ENCODE data around the gene PIK3AP1.
"Not testable (repeated sequence)": the region's sequence is repeated elsewhere in the genome, so short reads cannot be mapped to it uniquely, and the experiment has no call there.

PIK3AP1 gene

GRCh38 chr10:96574564-96574963, 145.8 kb downstream of the PIK3AP1 start:
- H3K4me3 ChIP-seq (ENCODE audit: low read depth, low read length); H3K27ac ChIP-seq (ENCODE audit: low read depth, low read length); H3K9ac ChIP-seq (ENCODE audit: low read depth, low read length); H3K27me3 ChIP-seq (ENCODE audit: control insufficient read depth, insufficient read depth, low read length); H3K9me3 ChIP-seq (ENCODE audit: control insufficient read depth, insufficient read depth, low read length): not testable (repeated sequence)
- Histone ChIP-seq H3K36me3 (ENCODE audit: control insufficient read depth, insufficient read depth, low read length) (peaks cover 13% of the 10 kb centered on the region), H3K4me1 (ENCODE audit: control insufficient read depth, insufficient read depth, low read length) (peaks cover 23% of the 10 kb centered on the region)

GRCh38 chr10:96573036-96573435, 147.3 kb downstream of the PIK3AP1 start:
- Histone ChIP-seq H3K4me1 (ENCODE audit: control insufficient read depth, insufficient read depth, low read length) (peaks cover 16% of the 10 kb centered on the region), H3K36me3 (ENCODE audit: control insufficient read depth, insufficient read depth, low read length) (peaks cover 14% of the 10 kb centered on the region), H3K27ac (ENCODE audit: low read depth, low read length) (no peak overlapping the region), H3K9ac (ENCODE audit: low read depth, low read length) (no peak overlapping the region), H3K9me3 (ENCODE audit: control insufficient read depth, insufficient read depth, low read length) (no peaks in the 10 kb centered on the region), H3K4me3 (ENCODE audit: low read depth, low read length) (no peak overlapping the region), H3K27me3 (ENCODE audit: control insufficient read depth, insufficient read depth, low read length) (no peaks in the 10 kb centered on the region)

DNA sequence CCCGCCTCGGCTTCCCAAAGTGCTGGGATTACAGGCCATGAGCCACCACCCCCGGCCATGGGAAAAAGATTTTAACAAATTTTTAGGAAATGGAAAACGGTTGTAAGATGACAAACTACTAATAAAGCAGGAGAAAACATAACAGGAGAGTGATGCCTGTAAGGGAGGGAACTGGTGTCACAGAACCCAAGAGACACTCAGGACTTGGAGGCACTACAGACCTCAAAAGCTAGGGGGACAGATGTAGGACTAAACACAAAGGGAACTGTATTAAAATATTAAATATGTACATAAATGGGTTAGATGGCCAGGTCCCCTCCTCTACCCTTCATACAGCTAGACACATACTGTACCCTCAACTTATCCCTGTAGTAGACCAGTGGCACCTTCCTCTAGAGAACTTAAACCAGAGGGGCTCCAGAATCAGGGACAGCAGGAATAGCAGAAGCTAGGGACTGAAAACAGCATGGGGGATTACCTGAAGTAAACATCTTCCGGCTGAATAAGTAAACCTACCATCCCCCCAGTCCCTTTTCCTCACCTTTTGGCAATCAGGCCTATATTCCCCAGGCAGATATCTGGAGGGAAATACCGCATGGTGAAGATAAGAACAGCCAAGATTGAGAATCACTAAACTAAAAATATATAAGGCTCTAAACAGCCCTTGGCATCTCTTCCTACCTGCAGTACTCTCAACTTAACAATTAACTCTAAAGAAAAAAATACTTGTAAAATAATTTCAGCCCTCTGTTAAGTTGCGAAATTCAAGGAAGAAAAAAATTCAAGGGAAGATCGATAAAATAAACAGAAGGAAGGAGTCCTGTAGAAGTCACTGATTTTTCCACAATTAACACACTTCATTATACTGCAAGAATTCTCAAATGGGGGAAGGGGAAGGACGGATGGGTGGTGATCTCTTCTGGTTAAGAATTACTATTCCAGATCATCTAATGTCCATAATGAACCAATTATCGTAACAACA, 149.0 kb downstream of the PIK3AP1 start:
- Histone ChIP-seq H3K9ac (ENCODE audit: low read depth, low read length) (no peak overlapping the region; the same call in 1 of the 2 replicates), H3K27ac (ENCODE audit: low read depth, low read length) (peak overlapping the region; percentile 3), H3K4me1 (ENCODE audit: control insufficient read depth, insufficient read depth, low read length) (peaks cover 16% of the 10 kb centered on the region), H3K4me3 (ENCODE audit: low read depth, low read length) (no peak overlapping the region), H3K36me3 (ENCODE audit: control insufficient read depth, insufficient read depth, low read length) (peaks cover 20% of the 10 kb centered on the region), H3K27me3 (ENCODE audit: control insufficient read depth, insufficient read depth, low read length) (no peaks in the 10 kb centered on the region), H3K9me3 (ENCODE audit: control insufficient read depth, insufficient read depth, low read length) (no peaks in the 10 kb centered on the region)

DNA sequence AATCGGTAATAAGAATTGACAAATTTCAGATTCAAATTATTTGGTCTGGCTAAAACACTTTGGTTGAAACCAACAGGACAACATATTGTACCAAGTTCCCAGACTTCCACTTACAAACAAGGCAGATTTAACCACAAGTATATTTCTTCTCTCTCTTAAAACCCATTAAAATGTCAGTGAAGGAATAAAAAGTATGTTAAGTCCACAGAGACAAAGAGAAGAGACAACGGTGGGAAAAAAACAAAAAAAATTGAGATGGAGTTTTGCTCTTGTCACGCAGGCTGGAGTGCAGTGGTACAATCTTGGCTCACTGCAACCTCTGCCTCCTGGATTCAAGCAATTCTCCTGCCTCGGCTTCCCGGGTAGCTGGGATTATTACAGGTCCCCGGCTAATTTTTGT, 149.8 kb downstream of the PIK3AP1 start:
- peaks cover 21% of the 10 kb centered on the region; the same call in 1 of the 2 replicates for H3K36me3 ChIP-seq (ENCODE audit: control insufficient read depth, insufficient read depth, low read length)
- no peaks in the 10 kb centered on the region for H3K9me3 ChIP-seq (ENCODE audit: control insufficient read depth, insufficient read depth, low read length)
- H3K4me3 ChIP-seq (ENCODE audit: low read depth, low read length) = no peak overlapping the region
- H3K9ac ChIP-seq (ENCODE audit: low read depth, low read length) = no peak overlapping the region
- peaks cover 16% of the 10 kb centered on the region for H3K4me1 ChIP-seq (ENCODE audit: control insufficient read depth, insufficient read depth, low read length)
- no peak overlapping the region for H3K27ac ChIP-seq (ENCODE audit: low read depth, low read length)
- H3K27me3 ChIP-seq (ENCODE audit: control insufficient read depth, insufficient read depth, low read length) = no peaks in the 10 kb centered on the region

DNA sequence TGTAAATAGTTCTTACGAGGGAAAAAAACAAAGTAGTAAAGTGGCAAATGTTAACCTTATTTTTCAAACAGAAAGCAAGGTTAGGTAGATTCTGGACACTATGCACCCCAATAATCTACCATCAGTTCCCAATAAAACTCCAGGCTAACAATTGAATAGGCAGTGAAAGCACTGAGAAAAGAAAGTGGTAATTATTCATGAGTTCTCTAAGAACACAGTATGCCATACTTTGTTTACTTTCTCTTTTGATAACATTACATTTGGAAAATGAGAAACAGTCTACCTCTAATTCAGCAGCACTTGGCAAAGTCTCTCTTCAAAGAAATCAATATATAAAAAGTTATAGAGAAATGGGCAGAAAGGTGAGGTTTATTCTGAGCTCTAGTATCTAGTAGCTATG, 151.9 kb downstream of the PIK3AP1 start:
- no peak overlapping the region for H3K9ac ChIP-seq (ENCODE audit: low read depth, low read length)
- peaks cover 16% of the 10 kb centered on the region for H3K4me1 ChIP-seq (ENCODE audit: control insufficient read depth, insufficient read depth, low read length)
- H3K4me3 ChIP-seq (ENCODE audit: low read depth, low read length) = no peak overlapping the region
- H3K27me3 ChIP-seq (ENCODE audit: control insufficient read depth, insufficient read depth, low read length) = no peaks in the 10 kb centered on the region
- H3K36me3 ChIP-seq (ENCODE audit: control insufficient read depth, insufficient read depth, low read length) = peaks cover 29% of the 10 kb centered on the region
- no peaks in the 10 kb centered on the region for H3K9me3 ChIP-seq (ENCODE audit: control insufficient read depth, insufficient read depth, low read length)
- no peak overlapping the region for H3K27ac ChIP-seq (ENCODE audit: low read depth, low read length)

DNA sequence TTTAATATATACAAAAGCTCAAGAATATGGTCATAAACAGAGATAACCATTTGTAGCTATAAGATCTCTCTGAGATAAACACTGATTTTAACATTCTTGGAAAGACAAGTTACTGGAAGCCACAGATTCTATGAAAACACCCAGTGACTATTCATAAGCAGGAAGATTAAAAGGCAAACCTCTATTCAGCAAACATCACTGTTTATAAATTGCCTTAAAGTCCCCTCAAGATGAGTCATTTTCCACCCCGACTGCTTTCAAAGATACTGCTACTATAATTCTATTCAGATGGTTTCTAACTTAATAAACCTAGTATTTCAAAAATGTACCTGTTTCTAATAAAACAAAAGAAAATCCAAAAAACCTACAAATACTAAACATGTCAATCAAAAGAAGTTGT, 154.5 kb downstream of the PIK3AP1 start:
- no peak overlapping the region for H3K9ac ChIP-seq (ENCODE audit: low read depth, low read length)
- H3K4me1 ChIP-seq (ENCODE audit: control insufficient read depth, insufficient read depth, low read length) = peaks cover 1% of the 10 kb centered on the region; the same call in 1 of the 2 replicates
- H3K36me3 ChIP-seq (ENCODE audit: control insufficient read depth, insufficient read depth, low read length) = peaks cover 48% of the 10 kb centered on the region
- no peak overlapping the region for H3K4me3 ChIP-seq (ENCODE audit: low read depth, low read length)
- no peaks in the 10 kb centered on the region for H3K9me3 ChIP-seq (ENCODE audit: control insufficient read depth, insufficient read depth, low read length)
- no peak overlapping the region for H3K27ac ChIP-seq (ENCODE audit: low read depth, low read length)
- H3K27me3 ChIP-seq (ENCODE audit: control insufficient read depth, insufficient read depth, low read length) = no peaks in the 10 kb centered on the region

DNA sequence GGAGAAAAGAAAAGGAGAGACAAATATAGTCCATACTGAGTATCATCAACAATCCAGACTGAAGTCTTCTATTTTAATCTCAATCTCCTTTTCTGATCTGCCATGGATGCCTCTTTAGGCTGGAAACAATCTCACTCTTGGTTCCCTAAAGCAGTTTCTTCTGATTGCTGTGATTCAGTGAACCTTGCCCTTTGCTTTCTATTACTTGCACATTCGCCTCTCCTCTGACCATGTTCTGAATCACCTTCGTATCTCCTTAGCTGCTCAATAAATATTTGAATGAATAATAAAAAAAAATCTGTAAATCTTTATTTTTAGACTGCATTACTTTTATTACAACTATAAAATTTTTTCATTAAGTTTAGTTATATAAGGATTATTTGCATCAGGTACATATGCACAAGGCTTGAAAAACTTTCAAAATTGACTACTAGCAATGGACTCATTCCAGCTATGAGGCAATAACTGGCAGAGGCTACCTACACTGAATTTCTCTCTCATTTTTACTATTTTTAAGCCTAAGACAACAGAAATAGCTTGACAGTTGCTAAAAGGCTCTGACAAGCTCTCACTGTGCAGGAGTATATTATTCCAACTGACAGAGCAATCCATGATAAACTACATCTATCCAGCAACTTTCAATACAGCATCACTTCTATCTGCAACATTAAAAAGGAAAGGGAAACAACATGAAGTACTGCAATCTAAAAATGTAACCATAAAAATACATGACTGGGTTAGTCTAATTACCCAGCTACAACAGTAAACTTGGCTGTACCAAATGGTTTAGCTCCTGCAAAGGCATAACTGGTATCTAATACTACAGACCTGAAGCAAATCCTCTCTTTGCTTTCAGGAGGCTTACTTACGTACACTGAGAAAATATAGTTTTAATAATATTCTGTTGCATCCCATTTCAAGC, 159.1 kb downstream of the PIK3AP1 start:
- Histone ChIP-seq H3K9ac (ENCODE audit: low read depth, low read length) (no peak overlapping the region), H3K27me3 (ENCODE audit: control insufficient read depth, insufficient read depth, low read length) (no peaks in the 10 kb centered on the region), H3K27ac (ENCODE audit: low read depth, low read length) (no peak overlapping the region), H3K4me3 (ENCODE audit: low read depth, low read length) (no peak overlapping the region), H3K36me3 (ENCODE audit: control insufficient read depth, insufficient read depth, low read length) (peaks cover 67% of the 10 kb centered on the region), H3K4me1 (ENCODE audit: control insufficient read depth, insufficient read depth, low read length) (no peaks in the 10 kb centered on the region), H3K9me3 (ENCODE audit: control insufficient read depth, insufficient read depth, low read length) (no peaks in the 10 kb centered on the region)

DNA sequence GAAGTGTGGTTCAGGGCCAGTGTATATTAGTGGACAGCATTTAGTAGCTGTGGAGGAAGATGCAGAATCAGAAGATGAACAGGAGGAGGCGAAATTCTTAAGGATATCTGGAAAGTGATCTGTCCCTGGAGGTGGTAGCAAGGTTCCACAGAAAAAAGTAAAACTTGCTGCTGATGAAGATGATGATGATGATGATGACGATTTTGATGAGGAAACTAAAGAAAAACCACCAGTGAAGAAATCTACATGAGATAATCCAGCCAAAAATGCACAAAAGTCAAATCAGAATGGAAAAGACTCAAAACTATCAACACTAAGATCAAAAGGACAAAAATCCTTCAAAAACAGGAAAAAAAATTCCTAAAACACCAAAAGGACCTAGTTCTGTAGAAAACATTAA, 159.8 kb downstream of the PIK3AP1 start:
- Histone ChIP-seq H3K4me3 (ENCODE audit: low read depth, low read length) (no peak overlapping the region), H3K27me3 (ENCODE audit: control insufficient read depth, insufficient read depth, low read length) (no peaks in the 10 kb centered on the region), H3K36me3 (ENCODE audit: control insufficient read depth, insufficient read depth, low read length) (peaks cover 63% of the 10 kb centered on the region), H3K9ac (ENCODE audit: low read depth, low read length) (no peak overlapping the region), H3K9me3 (ENCODE audit: control insufficient read depth, insufficient read depth, low read length) (no peaks in the 10 kb centered on the region), H3K4me1 (ENCODE audit: control insufficient read depth, insufficient read depth, low read length) (no peaks in the 10 kb centered on the region), H3K27ac (ENCODE audit: low read depth, low read length) (no peak overlapping the region)

GRCh38 chr10:96556003-96556402, 164.3 kb downstream of the PIK3AP1 start:
- Histone ChIP-seq H3K27ac (ENCODE audit: low read depth, low read length) (no peak overlapping the region), H3K27me3 (ENCODE audit: control insufficient read depth, insufficient read depth, low read length) (no peaks in the 10 kb centered on the region), H3K9me3 (ENCODE audit: control insufficient read depth, insufficient read depth, low read length) (no peaks in the 10 kb centered on the region), H3K9ac (ENCODE audit: low read depth, low read length) (no peak overlapping the region), H3K36me3 (ENCODE audit: control insufficient read depth, insufficient read depth, low read length) (peaks cover 67% of the 10 kb centered on the region), H3K4me1 (ENCODE audit: control insufficient read depth, insufficient read depth, low read length) (no peaks in the 10 kb centered on the region), H3K4me3 (ENCODE audit: low read depth, low read length) (no peak overlapping the region)

- Histone ChIP-seq H3K4me1 (ENCODE audit: control insufficient read depth, insufficient read depth, low read length) (no peaks in the 10 kb centered on the region), H3K9me3 (ENCODE audit: control insufficient read depth, insufficient read depth, low read length) (no peaks in the 10 kb centered on the region), H3K27ac (ENCODE audit: low read depth, low read length) (no peak overlapping the region), H3K4me3 (ENCODE audit: low read depth, low read length) (no peak overlapping the region), H3K9ac (ENCODE audit: low read depth, low read length) (no peak overlapping the region), H3K36me3 (ENCODE audit: control insufficient read depth, insufficient read depth, low read length) (peaks cover 67% of the 10 kb centered on the region), H3K27me3 (ENCODE audit: control insufficient read depth, insufficient read depth, low read length) (no peaks in the 10 kb centered on the region)
These were observed 165.0 kb downstream of the PIK3AP1 start for GRCh38 chr10:96555330-96555729.

DNA sequence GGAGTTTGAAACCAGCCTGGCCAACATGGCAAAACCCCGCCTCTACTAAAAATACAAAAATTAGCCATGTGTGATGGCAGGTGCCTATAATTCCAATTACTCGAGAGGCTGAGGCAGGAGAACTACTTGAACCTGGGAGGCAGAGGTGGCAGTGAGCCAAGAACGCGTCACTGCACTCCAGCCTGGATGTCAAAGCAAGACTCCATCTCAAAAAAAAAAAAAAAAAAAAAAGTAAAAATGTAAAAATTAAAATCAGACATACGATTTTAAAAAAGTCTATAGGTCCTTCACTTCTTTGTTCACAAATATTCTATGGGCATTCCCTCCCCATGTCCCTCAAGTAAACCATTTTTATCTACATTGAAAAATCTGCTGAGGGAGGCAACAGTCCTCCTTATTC, 171.7 kb downstream of the PIK3AP1 start:
- Histone ChIP-seq H3K4me1 (ENCODE audit: control insufficient read depth, insufficient read depth, low read length) (no peaks in the 10 kb centered on the region), H3K9me3 (ENCODE audit: control insufficient read depth, insufficient read depth, low read length) (no peaks in the 10 kb centered on the region), H3K4me3 (ENCODE audit: low read depth, low read length) (no peak overlapping the region), H3K27me3 (ENCODE audit: control insufficient read depth, insufficient read depth, low read length) (no peaks in the 10 kb centered on the region), H3K27ac (ENCODE audit: low read depth, low read length) (no peak overlapping the region), H3K36me3 (ENCODE audit: control insufficient read depth, insufficient read depth, low read length) (peaks cover 82% of the 10 kb centered on the region), H3K9ac (ENCODE audit: low read depth, low read length) (no peak overlapping the region)

Measured in HUES48 (cell line).